GM23248 (cell line): ENCODE measurements around the gene YDJC. TPM values are rescaled to one million over a fixed set of nuclear protein-coding genes. Genes with fewer than 3 reads are reported as not detected.

Experiments
- DNase-seq: peaks from one replicate; pipeline ENCODE4 v3.0.0-alpha.2; 2015
- H2AFZ ChIP-seq: fragments of 200-600 bp; sonication (generic); 2 replicates; pipeline ENCODE4 v1.6.1; 2016; ENCODE audit warnings: antibody characterized with exemption
- H3F3A ChIP-seq: fragments of 200-600 bp; sonication (generic); 2 replicates; pipeline ENCODE4 v1.6.1; 2016; ENCODE audit warnings: mild to moderate bottlenecking, antibody characterized with exemption, mixed run types; ENCODE audit not compliant: insufficient read depth
- H3K27ac ChIP-seq: fragments of 200-600 bp; sonication (generic); 2 replicates; pipeline ENCODE4 v1.5.1; 2016; ENCODE audit warnings: mild to moderate bottlenecking
- H3K27me3 ChIP-seq: fragments of 200-600 bp; sonication (generic); replicated peaks from 2 replicates; pipeline ENCODE4 v1.6.1; 2016; ENCODE audit warnings: mild to moderate bottlenecking; ENCODE audit not compliant: insufficient read depth
- H3K36me3 ChIP-seq: fragments of 200-600 bp; sonication (generic); 2 replicates; pipeline ENCODE4 v1.6.1; 2016; ENCODE audit warnings: low read depth, mild to moderate bottlenecking
- H3K4me1 ChIP-seq: fragments of 200-600 bp; sonication (generic); 2 replicates; pipeline ENCODE4 v1.6.1; 2016; ENCODE audit warnings: mild to moderate bottlenecking; ENCODE audit not compliant: insufficient read depth
- H3K4me2 ChIP-seq: fragments of 200-600 bp; sonication (generic); one replicate; pipeline ENCODE4 v1.6.1; 2016; ENCODE audit warnings: mild to moderate bottlenecking; ENCODE audit not compliant: unreplicated experiment
- H3K4me3 ChIP-seq: fragments of 200-600 bp; sonication (generic); 2 replicates; pipeline ENCODE4 v1.5.1; 2016; ENCODE audit warnings: mild to moderate bottlenecking
- H3K79me2 ChIP-seq: fragments of 200-600 bp; sonication (generic); 2 replicates; pipeline ENCODE4 v1.6.1; 2016; ENCODE audit warnings: mild to moderate bottlenecking; ENCODE audit not compliant: insufficient read depth
- H3K9ac ChIP-seq: fragments of 200-600 bp; sonication (generic); 2 replicates; pipeline ENCODE4 v1.6.1; 2016; ENCODE audit warnings: mild to moderate bottlenecking
- H3K9me2 ChIP-seq: fragments of 200-600 bp; sonication (generic); 2 replicates; pipeline ENCODE4 v1.6.1; 2016; ENCODE audit warnings: mixed run types, mild to moderate bottlenecking, moderate library complexity; ENCODE audit not compliant: insufficient read depth
- H3K9me3 ChIP-seq: fragments of 200-600 bp; sonication (generic); one replicate; pipeline ENCODE4 v1.6.1; 2017; ENCODE audit warnings: low read depth
- H4K20me1 ChIP-seq: fragments of 200-600 bp; sonication (generic); 2 replicates; pipeline ENCODE4 v1.6.0; 2016; ENCODE audit not compliant: insufficient read depth
- EZH2 ChIP-seq: fragments of 200-600 bp; sonication (generic); IDR thresholded peaks from 2 replicates; pipeline ENCODE4 v1.6.1; 2018; ENCODE audit warnings: antibody characterized with exemption, mild to moderate bottlenecking; ENCODE audit not compliant: insufficient read depth, poor library complexity, severe bottlenecking
- EZH2phosphoT487 ChIP-seq: fragments of 200-600 bp; sonication (generic); IDR thresholded peaks from 2 replicates; pipeline ENCODE4 v1.6.1; 2018; ENCODE audit warnings: antibody characterized with exemption, moderate library complexity, mild to moderate bottlenecking, low read depth; ENCODE audit not compliant: insufficient read depth
- WGBS, 2 experiments: methylation state at CpG; one replicate each; pipeline ENCODE4 v1.1.6; 2015 to 2017; ENCODE audit warnings: low lambda C conversion rate in 2 of 2, low coverage in 1 of 2; ENCODE audit errors: missing lambda C conversion rate in 2 of 2; 5-methylcytosine and 5-hydroxymethylcytosine counted together
- in situ Hi-C: fragments of 300-500 bp; cut with MboI; formaldehyde crosslinking; loops from 2 replicates; pipeline ENCODE4 v1.15.0; 2020
- polyA plus RNA-seq: library from polyadenylated mRNA; unstranded; fragments of >200 nt; fragmentation: Nextera tagmentation; extraction: Ambion mirVana; gene quantifications from 2 replicates; pipeline ENCODE4 v1.2.1, GENCODE V29; 2016
- total RNA-seq: library from RNA; depleted of rRNA; stranded (reverse); fragments of >200 nt; shearing (Covaris generic); gene quantifications from 2 replicates; pipeline ENCODE4 v1.2.3, GENCODE V29; 2014

YDJC gene
- total and polyA plus RNA-seq, 2 experiments from 2014 or later = 20.0 to 31.5 TPM

- no peaks in the 10 kb centered on the region for H3K27me3 ChIP-seq
- H4K20me1 ChIP-seq = no peaks in the 10 kb centered on the region
- H3K9ac ChIP-seq = no peak overlapping the region
- peaks cover 20% of the 10 kb centered on the region; the same call in 1 of the 2 replicates for H3K36me3 ChIP-seq
- H3K9me3 ChIP-seq = no peaks in the 10 kb centered on the region
- no peak for DNase-seq
- no peak overlapping the region for H2AFZ ChIP-seq
- 89 to 90% methylated on average over 12 of the region's 12 CpGs for WGBS, 2 experiments
- H3F3A ChIP-seq = no peaks in the 10 kb centered on the region
- TF ChIP-seq EZH2 (no peak), EZH2phosphoT487 (no peak)
- no peaks in the 10 kb centered on the region for H3K9me2 ChIP-seq
- in situ Hi-C loops = no loop called here
- no peaks in the 10 kb centered on the region for H3K4me1 ChIP-seq
- H3K4me3 ChIP-seq = no peak overlapping the region
- H3K79me2 ChIP-seq = peaks cover 10% of the 10 kb centered on the region; the same call in 1 of the 2 replicates
- H3K4me2 ChIP-seq = no peak overlapping the region
- H3K27ac ChIP-seq = no peak overlapping the region
Observed at GRCh38 chr22:21674638-21675245, 44.9 kb upstream of the YDJC start.

- peaks cover 20% of the 10 kb centered on the region; the same call in 1 of the 2 replicates for H3K36me3 ChIP-seq
Observed at GRCh38 chr22:21673534-21674321, 43.9 kb upstream of the YDJC start.

GRCh38 chr22:21672107-21672629, 42.3 kb upstream of the YDJC start:
- DNase-seq = no peak
- Histone ChIP-seq H3K9me3 (no peaks in the 10 kb centered on the region), H3K79me2 (peaks cover 32% of the 10 kb centered on the region), H3K27ac (no peak overlapping the region), H3K9me2 (no peaks in the 10 kb centered on the region), H3K4me1 (0 out of 2 replicates have a peak, but pooled peaks cover 3% of the 10 kb centered on the region), H3K27me3 (no peaks in the 10 kb centered on the region), H3K9ac (no peak overlapping the region), H2AFZ (no peak overlapping the region), H3F3A (no peaks in the 10 kb centered on the region), H3K4me2 (no peak overlapping the region), H3K36me3 (peaks cover 20% of the 10 kb centered on the region; the same call in 1 of the 2 replicates), H4K20me1 (no peaks in the 10 kb centered on the region), H3K4me3 (no peak overlapping the region)
- TF ChIP-seq EZH2 (no peak), EZH2phosphoT487 (no peak)
- in situ Hi-C loops = no loop called here
- 71 to 82% methylated on average over 6 of the region's 6 CpGs for WGBS, 2 experiments

More at GRCh38 chr22:21673534-21674321, 43.9 kb upstream of the YDJC start:
- Histone ChIP-seq H3K27ac (no peak overlapping the region), H3K9me2 (no peaks in the 10 kb centered on the region), H4K20me1 (no peaks in the 10 kb centered on the region), H3K4me1 (no peaks in the 10 kb centered on the region), H2AFZ (no peak overlapping the region), H3F3A (no peaks in the 10 kb centered on the region), H3K79me2 (peaks cover 19% of the 10 kb centered on the region; the same call in 1 of the 2 replicates), H3K4me2 (no peak overlapping the region), H3K9me3 (no peaks in the 10 kb centered on the region), H3K27me3 (no peaks in the 10 kb centered on the region), H3K9ac (no peak overlapping the region), H3K4me3 (no peak overlapping the region)
- 96 to 97% methylated on average over 11 to 12 of the region's 12 CpGs for WGBS, 2 experiments
- in situ Hi-C loops = no loop called here
- TF ChIP-seq EZH2 (no peak), EZH2phosphoT487 (no peak)
- DNase-seq = no peak

- Histone ChIP-seq H3K4me1 (0 out of 2 replicates have a peak, but pooled peaks cover 8% of the 10 kb centered on the region), H3K79me2 (peaks cover 42% of the 10 kb centered on the region), H3K9me2 (no peaks in the 10 kb centered on the region), H3F3A (no peaks in the 10 kb centered on the region), H4K20me1 (no peaks in the 10 kb centered on the region), H3K4me3 (no peak overlapping the region), H2AFZ (no peak overlapping the region), H3K27ac (no peak overlapping the region), H3K9me3 (no peaks in the 10 kb centered on the region), H3K27me3 (no peaks in the 10 kb centered on the region), H3K9ac (no peak overlapping the region), H3K4me2 (no peak overlapping the region), H3K36me3 (peaks cover 17% of the 10 kb centered on the region; the same call in 1 of the 2 replicates)
- WGBS, 2 experiments = 95 to 96% methylated on average over 9 of the region's 9 CpGs
- no peak for DNase-seq
- TF ChIP-seq EZH2phosphoT487 (no peak), EZH2 (no peak)
- in situ Hi-C loops = no loop called here
Observed at GRCh38 chr22:21669026-21669425, 39.2 kb upstream of the YDJC start.
